ENCODE results near the gene ACO2. TPM values are rescaled to one million over a fixed set of nuclear protein-coding genes. Genes with fewer than 3 reads are reported as not detected.

ACO2 gene
- total RNA-seq, 1 experiment from 2014 or later: 71.5 TPM

GRCh38 chr22:41574847-41575381, 106.0 kb downstream of the ACO2 start:
- POLR2A ChIA-PET: no interaction called here
- Histone ChIP-seq H3K27ac (ENCODE audit: low read length) (no peak overlapping the region), H3K4me1 (ENCODE audit: control insufficient read depth, insufficient read depth, low read length) (no peaks in the 10 kb centered on the region; the same call in 1 of the 2 replicates), H3K4me3 (ENCODE audit: low read depth in 2 of 2, low read length in 2 of 2) (no peak overlapping the region), H3K36me3 (ENCODE audit: control insufficient read depth, insufficient read depth, low read length) (no peaks in the 10 kb centered on the region), H3K9me3 (ENCODE audit: control insufficient read depth, insufficient read depth, low read depth, low read length) (no peaks in the 10 kb centered on the region), H3K27me3 (ENCODE audit: control insufficient read depth, insufficient read depth, low read length) (no peaks in the 10 kb centered on the region)
- CTCF ChIA-PET: no interaction called here
- DNase-seq (ENCODE audit: low read depth, low spot score): no peak
- BruUV-seq (replicated peaks): no TSS peak
- intact Hi-C loops (cut with micrococcal nuclease; ENCODE audit: unreplicated experiment): no loop called here
- TF ChIP-seq TCF7L2 (IDR thresholded peaks at IDR 0.05; ENCODE audit: low read depth, low read length) (no peak), POLR2AphosphoS5 (IDR thresholded peaks at IDR 0.05; ENCODE audit: low read depth, low read length) (no peak), SIN3A (IDR thresholded peaks at IDR 0.05; ENCODE audit: borderline replicate concordance, insufficient read depth, low read depth, low read length) (no peak)
- TF ChIP-seq, protein P1, sequence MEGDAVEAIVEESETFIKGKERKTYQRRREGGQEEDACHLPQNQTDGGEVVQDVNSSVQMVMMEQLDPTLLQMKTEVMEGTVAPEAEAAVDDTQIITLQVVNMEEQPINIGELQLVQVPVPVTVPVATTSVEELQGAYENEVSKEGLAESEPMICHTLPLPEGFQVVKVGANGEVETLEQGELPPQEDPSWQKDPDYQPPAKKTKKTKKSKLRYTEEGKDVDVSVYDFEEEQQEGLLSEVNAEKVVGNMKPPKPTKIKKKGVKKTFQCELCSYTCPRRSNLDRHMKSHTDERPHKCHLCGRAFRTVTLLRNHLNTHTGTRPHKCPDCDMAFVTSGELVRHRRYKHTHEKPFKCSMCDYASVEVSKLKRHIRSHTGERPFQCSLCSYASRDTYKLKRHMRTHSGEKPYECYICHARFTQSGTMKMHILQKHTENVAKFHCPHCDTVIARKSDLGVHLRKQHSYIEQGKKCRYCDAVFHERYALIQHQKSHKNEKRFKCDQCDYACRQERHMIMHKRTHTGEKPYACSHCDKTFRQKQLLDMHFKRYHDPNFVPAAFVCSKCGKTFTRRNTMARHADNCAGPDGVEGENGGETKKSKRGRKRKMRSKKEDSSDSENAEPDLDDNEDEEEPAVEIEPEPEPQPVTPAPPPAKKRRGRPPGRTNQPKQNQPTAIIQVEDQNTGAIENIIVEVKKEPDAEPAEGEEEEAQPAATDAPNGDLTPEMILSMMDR (IDR thresholded peaks at IDR 0.05): no peak
- TF ChIP-seq, protein P2, sequence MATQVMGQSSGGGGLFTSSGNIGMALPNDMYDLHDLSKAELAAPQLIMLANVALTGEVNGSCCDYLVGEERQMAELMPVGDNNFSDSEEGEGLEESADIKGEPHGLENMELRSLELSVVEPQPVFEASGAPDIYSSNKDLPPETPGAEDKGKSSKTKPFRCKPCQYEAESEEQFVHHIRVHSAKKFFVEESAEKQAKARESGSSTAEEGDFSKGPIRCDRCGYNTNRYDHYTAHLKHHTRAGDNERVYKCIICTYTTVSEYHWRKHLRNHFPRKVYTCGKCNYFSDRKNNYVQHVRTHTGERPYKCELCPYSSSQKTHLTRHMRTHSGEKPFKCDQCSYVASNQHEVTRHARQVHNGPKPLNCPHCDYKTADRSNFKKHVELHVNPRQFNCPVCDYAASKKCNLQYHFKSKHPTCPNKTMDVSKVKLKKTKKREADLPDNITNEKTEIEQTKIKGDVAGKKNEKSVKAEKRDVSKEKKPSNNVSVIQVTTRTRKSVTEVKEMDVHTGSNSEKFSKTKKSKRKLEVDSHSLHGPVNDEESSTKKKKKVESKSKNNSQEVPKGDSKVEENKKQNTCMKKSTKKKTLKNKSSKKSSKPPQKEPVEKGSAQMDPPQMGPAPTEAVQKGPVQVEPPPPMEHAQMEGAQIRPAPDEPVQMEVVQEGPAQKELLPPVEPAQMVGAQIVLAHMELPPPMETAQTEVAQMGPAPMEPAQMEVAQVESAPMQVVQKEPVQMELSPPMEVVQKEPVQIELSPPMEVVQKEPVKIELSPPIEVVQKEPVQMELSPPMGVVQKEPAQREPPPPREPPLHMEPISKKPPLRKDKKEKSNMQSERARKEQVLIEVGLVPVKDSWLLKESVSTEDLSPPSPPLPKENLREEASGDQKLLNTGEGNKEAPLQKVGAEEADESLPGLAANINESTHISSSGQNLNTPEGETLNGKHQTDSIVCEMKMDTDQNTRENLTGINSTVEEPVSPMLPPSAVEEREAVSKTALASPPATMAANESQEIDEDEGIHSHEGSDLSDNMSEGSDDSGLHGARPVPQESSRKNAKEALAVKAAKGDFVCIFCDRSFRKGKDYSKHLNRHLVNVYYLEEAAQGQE (IDR thresholded peaks at IDR 0.05; ENCODE audit: insufficient read depth in 1 of 2, low read depth in 2 of 2, low read length in 1 of 2): no peak
- in situ Hi-C loops (cut with HindIII; ENCODE audit: low pct_unique_long_range_greater_than_20kb, low sequenced_read_pairs): no loop called here
- ATAC-seq: no peak

GRCh38 chr22:41575533-41575932, 106.6 kb downstream of the ACO2 start:
- in situ Hi-C loops (cut with HindIII; ENCODE audit: low pct_unique_long_range_greater_than_20kb, low sequenced_read_pairs) (no loop called here), intact Hi-C loops (cut with micrococcal nuclease; ENCODE audit: unreplicated experiment) (no loop called here)
- Histone ChIP-seq H3K9me3 (ENCODE audit: control insufficient read depth, insufficient read depth, low read depth, low read length) (no peaks in the 10 kb centered on the region), H3K4me3 (ENCODE audit: low read depth in 2 of 2, low read length in 2 of 2) (no peak overlapping the region), H3K36me3 (ENCODE audit: control insufficient read depth, insufficient read depth, low read length) (no peaks in the 10 kb centered on the region), H3K27me3 (ENCODE audit: control insufficient read depth, insufficient read depth, low read length) (no peaks in the 10 kb centered on the region), H3K27ac (ENCODE audit: low read length) (no peak overlapping the region), H3K4me1 (ENCODE audit: control insufficient read depth, insufficient read depth, low read length) (no peaks in the 10 kb centered on the region; the same call in 1 of the 2 replicates)
- ChIA-PET POLR2A (no interaction called here), CTCF (no interaction called here)
- DNase-seq (ENCODE audit: low read depth, low spot score) (no peak), ATAC-seq (no peak)
- no TSS peak for BruUV-seq (replicated peaks)
- TF ChIP-seq SIN3A (IDR thresholded peaks at IDR 0.05; ENCODE audit: borderline replicate concordance, insufficient read depth, low read depth, low read length): no peak

- TF ChIP-seq TCF7L2 (IDR thresholded peaks at IDR 0.05; ENCODE audit: low read depth, low read length) (no peak), SIN3A (IDR thresholded peaks at IDR 0.05; ENCODE audit: borderline replicate concordance, insufficient read depth, low read depth, low read length) (no peak)
- TF ChIP-seq, protein P1 (IDR thresholded peaks at IDR 0.05): peak; percentile 92
- TF ChIP-seq, protein P2 (IDR thresholded peaks at IDR 0.05; ENCODE audit: insufficient read depth in 1 of 2, low read depth in 2 of 2, low read length in 1 of 2): no peak
- no peaks in the 10 kb centered on the region; the same call in 1 of the 2 replicates for H3K4me1 ChIP-seq (ENCODE audit: control insufficient read depth, insufficient read depth, low read length)
- ATAC-seq (peak; percentile 90), DNase-seq (ENCODE audit: low read depth, low spot score) (no peak)
- BruUV-seq (replicated peaks): no TSS peak
- no peaks in the 10 kb centered on the region for H3K27me3 ChIP-seq (ENCODE audit: control insufficient read depth, insufficient read depth, low read length)
- CTCF ChIA-PET: interaction anchor here (0.6 to 1.6 kb wide), 6 partner anchors 9 to 66 kb away, joined by 3 to 9 read pairs (median 6); partner anchors contain the start of gene PMM1
- POLR2A ChIA-PET: interaction anchor here (0.6 kb wide), 1 partner anchor 46 kb away, joined by 4 read pairs; no protein-coding TSS in a partner anchor
- H3K27ac ChIP-seq (ENCODE audit: low read length): no peak overlapping the region
- intact Hi-C loops (cut with micrococcal nuclease; ENCODE audit: unreplicated experiment) (no loop called here), in situ Hi-C loops (cut with HindIII; ENCODE audit: low pct_unique_long_range_greater_than_20kb, low sequenced_read_pairs) (no loop called here)
- no peak overlapping the region for H3K4me3 ChIP-seq (ENCODE audit: low read depth in 2 of 2, low read length in 2 of 2)
- no peaks in the 10 kb centered on the region for H3K9me3 ChIP-seq (ENCODE audit: control insufficient read depth, insufficient read depth, low read depth, low read length)
- H3K36me3 ChIP-seq (ENCODE audit: control insufficient read depth, insufficient read depth, low read length): no peaks in the 10 kb centered on the region
Measured at GRCh38 chr22:41576877-41577276, 108.0 kb downstream of the ACO2 start.
